Measurements from ENCODE around the gene GTSE1. TPM values are rescaled to one million over a fixed set of nuclear protein-coding genes. Genes with fewer than 3 reads are reported as not detected.

The GTSE1 gene
- total RNA-seq, 1 donor from 2014 or later, result 29.7 TPM

- no peak for DNase-seq (ENCODE audit: low spot score)
- Histone ChIP-seq H3F3A (ENCODE audit: low read depth) (no peaks in the 10 kb centered on the region), H3K79me2 (ENCODE audit: low read depth) (no peaks in the 10 kb centered on the region), H3K9ac (no peak overlapping the region), H3K4me2 (no peak overlapping the region), H3K4me1 (no peaks in the 10 kb centered on the region), H3K36me3 (no peaks in the 10 kb centered on the region), H2AFZ (replicated peaks) (no peak overlapping the region), H3K4me3 (no peak overlapping the region), H3K27ac (no peak overlapping the region), H3K9me3 (ENCODE audit: low read depth) (no peaks in the 10 kb centered on the region), H4K20me1 (ENCODE audit: low read depth) (no peaks in the 10 kb centered on the region), H3K27me3 (no peaks in the 10 kb centered on the region)
- Mint-ChIP-seq H3K9me3 (no peaks in the 10 kb centered on the region), H3K4me3 (no peak overlapping the region), H3K27me3 (ENCODE audit: insufficient read depth, low read depth) (peaks cover 5% of the 10 kb centered on the region), H3K27ac (no peak overlapping the region), H3K36me3 (peaks cover 16% of the 10 kb centered on the region), H3K4me1 (peaks cover 4% of the 10 kb centered on the region)
- TF ChIP-seq EZH2 (IDR thresholded peaks at IDR 0.05) (no peak), CTCF (IDR thresholded peaks at IDR 0.05) (no peak), EZH2phosphoT487 (IDR thresholded peaks at IDR 0.05) (no peak)
Observed at GRCh38 chr22:46362934-46363515, 66.4 kb downstream of the GTSE1 start.

- no peak overlapping the region for H3K9ac ChIP-seq
- H3K79me2 ChIP-seq (ENCODE audit: low read depth), result no peaks in the 10 kb centered on the region
- H3K4me2 ChIP-seq, result no peak overlapping the region
- H3K9me3 ChIP-seq (ENCODE audit: low read depth), result no peaks in the 10 kb centered on the region
- H3F3A ChIP-seq (ENCODE audit: low read depth), result no peaks in the 10 kb centered on the region
- Mint-ChIP-seq H3K36me3 (peaks cover 15% of the 10 kb centered on the region), H3K27ac (no peak overlapping the region), H3K27me3 (ENCODE audit: insufficient read depth, low read depth) (peaks cover 5% of the 10 kb centered on the region), H3K9me3 (no peaks in the 10 kb centered on the region), H3K4me1 (peaks cover 5% of the 10 kb centered on the region), H3K4me3 (no peak overlapping the region)
- H4K20me1 ChIP-seq (ENCODE audit: low read depth), result no peaks in the 10 kb centered on the region
- DNase-seq (ENCODE audit: low spot score), result no peak
- H3K4me1 ChIP-seq, result no peaks in the 10 kb centered on the region
- TF ChIP-seq CTCF (IDR thresholded peaks at IDR 0.05) (no peak), EZH2phosphoT487 (IDR thresholded peaks at IDR 0.05) (no peak), EZH2 (IDR thresholded peaks at IDR 0.05) (no peak)
- no peak overlapping the region for H3K4me3 ChIP-seq
- no peaks in the 10 kb centered on the region for H3K36me3 ChIP-seq
- no peak overlapping the region for H3K27ac ChIP-seq
- H2AFZ ChIP-seq (replicated peaks), result no peak overlapping the region
- no peaks in the 10 kb centered on the region for H3K27me3 ChIP-seq
Observed at GRCh38 chr22:46363611-46364321, 67.1 kb downstream of the GTSE1 start.

GRCh38 chr22:46364341-46365165 is 67.9 kb downstream of the GTSE1 start:
- no peaks in the 10 kb centered on the region for H3K9me3 ChIP-seq (ENCODE audit: low read depth)
- H3F3A ChIP-seq (ENCODE audit: low read depth), result no peaks in the 10 kb centered on the region
- DNase-seq (ENCODE audit: low spot score), result no peak
- H2AFZ ChIP-seq (replicated peaks), result no peak overlapping the region
- no peaks in the 10 kb centered on the region for H3K27me3 ChIP-seq
- no peak overlapping the region for H3K4me3 ChIP-seq
- TF ChIP-seq CTCF (IDR thresholded peaks at IDR 0.05) (no peak), EZH2phosphoT487 (IDR thresholded peaks at IDR 0.05) (no peak), EZH2 (IDR thresholded peaks at IDR 0.05) (no peak)
- H3K27ac Mint-ChIP-seq, result no peak overlapping the region
- H3K79me2 ChIP-seq (ENCODE audit: low read depth), result no peaks in the 10 kb centered on the region
- no peak overlapping the region for H3K27ac ChIP-seq
- no peaks in the 10 kb centered on the region for H4K20me1 ChIP-seq (ENCODE audit: low read depth)
- peaks cover 5% of the 10 kb centered on the region for H3K4me1 Mint-ChIP-seq
- H3K36me3 ChIP-seq, result no peaks in the 10 kb centered on the region
- peaks cover 14% of the 10 kb centered on the region for H3K36me3 Mint-ChIP-seq
- H3K4me2 ChIP-seq, result no peak overlapping the region
- no peaks in the 10 kb centered on the region for H3K4me1 ChIP-seq
- H3K9ac ChIP-seq, result no peak overlapping the region
- no peaks in the 10 kb centered on the region for H3K9me3 Mint-ChIP-seq
- H3K27me3 Mint-ChIP-seq (ENCODE audit: insufficient read depth, low read depth), result peaks cover 5% of the 10 kb centered on the region
- H3K4me3 Mint-ChIP-seq, result no peak overlapping the region
